Neural progenitor cell (in vitro differentiated cells): Measurements from ENCODE around the gene EFEMP1.

ENCODE experiments used
- CTCF ChIP-seq: fragments of 200-600 bp; sonication (generic); IDR thresholded peaks from 2 replicates; pipeline ENCODE4 v1.5.1; 2017; ENCODE audit warnings: antibody characterized with exemption, mild to moderate bottlenecking
- EZH2phosphoT487 ChIP-seq: fragments of 200-600 bp; sonication (generic); IDR thresholded peaks from 2 replicates; pipeline ENCODE4 v1.6.1; 2017; ENCODE audit warnings: antibody characterized with exemption

GRCh38 chr2:55922291-55922907, 1.2 kb downstream of the EFEMP1 start:
- no peak for TF ChIP-seq CTCF
- no peak for TF ChIP-seq EZH2phosphoT487
